ENCODE results near the gene MAP2K4.

MAP2K4 gene

GRCh38 chr17:12180644-12181261 lies 160.1 kb downstream of the MAP2K4 start:
- DNase-seq = no peak

GRCh38 chr17:12187658-12188057 lies 167.0 kb downstream of the MAP2K4 start:
- DNase-seq = no peak

- DNase-seq = no peak
Observed at GRCh38 chr17:12193144-12193735, 172.6 kb downstream of the MAP2K4 start.

Data from DMS79 (cell line).